LoVo (cell line): ENCODE measurements around the gene NEK10.
A peak's percentile ranks its signal among the peaks of the same experiment; 100 is the strongest.

Source experiments
- DNase-seq: peaks from one replicate; pipeline ENCODE4 v3.0.0-alpha.2; 2016; ENCODE audit warnings: low spot score

Gene NEK10

GRCh38 chr3:27239951-27240350 is 129.2 kb downstream of the NEK10 start:
- DNase-seq: no peak

- no peak for DNase-seq
These were observed 140.4 kb downstream of the NEK10 start for GRCh38 chr3:27228805-27229204.

GRCh38 chr3:27224197-27224596 is 145.0 kb downstream of the NEK10 start:
- no peak for DNase-seq

- DNase-seq: no peak
These were observed 147.8 kb downstream of the NEK10 start for GRCh38 chr3:27221264-27221932.

- no peak for DNase-seq
These were observed 149.0 kb downstream of the NEK10 start for GRCh38 chr3:27220166-27220565.

GRCh38 chr3:27219127-27219845 is 149.9 kb downstream of the NEK10 start:
- no peak for DNase-seq

GRCh38 chr3:27216955-27217552 is 152.1 kb downstream of the NEK10 start:
- DNase-seq: no peak

GRCh38 chr3:27216295-27216855 is 152.8 kb downstream of the NEK10 start:
- DNase-seq: no peak

- no peak for DNase-seq
These were observed 155.7 kb downstream of the NEK10 start for GRCh38 chr3:27213450-27213849.

GRCh38 chr3:27209617-27210264 is 159.4 kb downstream of the NEK10 start:
- no peak for DNase-seq

GRCh38 chr3:27208961-27209616 is 160.1 kb downstream of the NEK10 start:
- DNase-seq: no peak

- DNase-seq: no peak
These were observed 166.2 kb downstream of the NEK10 start for GRCh38 chr3:27202959-27203358.

GRCh38 chr3:27201492-27201891 is 167.7 kb downstream of the NEK10 start:
- peak; percentile 15 for DNase-seq

- DNase-seq: peak; percentile 6
These were observed 168.3 kb downstream of the NEK10 start for GRCh38 chr3:27200721-27201489.

GRCh38 chr3:27194861-27195483 is 174.2 kb downstream of the NEK10 start:
- DNase-seq: no peak

GRCh38 chr3:27193056-27193455 is 176.1 kb downstream of the NEK10 start:
- DNase-seq: no peak

- no peak for DNase-seq
These were observed 183.2 kb downstream of the NEK10 start for GRCh38 chr3:27186013-27186412.

- no peak for DNase-seq
These were observed 183.8 kb downstream of the NEK10 start for GRCh38 chr3:27185231-27185989.

- no peak for DNase-seq
These were observed 184.9 kb downstream of the NEK10 start for GRCh38 chr3:27184261-27184660.

GRCh38 chr3:27176256-27176655 is 192.9 kb downstream of the NEK10 start:
- DNase-seq: no peak
